ENCODE data around the gene SMTNL1.
A peak's percentile ranks its signal among the peaks of the same experiment; 100 is the strongest.

Gene SMTNL1

GRCh38 chr11:57588046-57588710, 50.8 kb downstream of the SMTNL1 start:
- no peak for DNase-seq (ENCODE audit: low read depth in 2 of 2)

GRCh38 chr11:57596266-57596885, 59.0 kb downstream of the SMTNL1 start:
- DNase-seq (ENCODE audit: low read depth in 2 of 2) = no peak

GRCh38 chr11:57597461-57597915, 60.1 kb downstream of the SMTNL1 start, which contains the start of gene SERPING1:
Gene SERPING1 (plus strand): TSS chr11:57597685. CDS start chr11:57598271, 586 bp downstream.
- no peak for DNase-seq (ENCODE audit: low read depth in 2 of 2)

GRCh38 chr11:57597916-57598830, 60.8 kb downstream of the SMTNL1 start:
- DNase-seq (ENCODE audit: low read depth in 2 of 2) = peak; percentile 16 to 34

- DNase-seq (ENCODE audit: low read depth in 2 of 2) = peak; percentile 13 to 16
Observed at GRCh38 chr11:57598831-57599155, 61.4 kb downstream of the SMTNL1 start.

GRCh38 chr11:57599381-57599780, 62.0 kb downstream of the SMTNL1 start:
- no peak for DNase-seq (ENCODE audit: low read depth in 2 of 2)
